Measurements from ENCODE around the gene MED13L.

DNA sequence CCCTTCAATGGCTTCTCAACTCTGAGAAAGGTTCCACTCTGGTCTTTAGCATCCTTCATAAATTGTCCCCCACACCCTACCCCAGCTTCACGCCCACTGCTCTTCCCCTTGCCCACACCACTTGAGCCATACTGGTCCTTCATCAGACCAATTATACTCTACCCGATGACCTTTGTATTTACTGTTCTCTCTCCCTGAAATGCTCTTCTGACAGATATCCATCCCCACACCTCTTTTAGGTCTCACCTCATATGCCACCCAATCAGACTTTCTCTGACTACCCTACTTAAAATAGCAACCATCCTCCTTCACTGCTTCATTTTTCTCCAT lies 135.7 kb downstream of the MED13L start:
- TF ChIP-seq POLR2A (IDR thresholded peaks at IDR 0.05): no peak
- TF ChIP-seq, protein P1, sequence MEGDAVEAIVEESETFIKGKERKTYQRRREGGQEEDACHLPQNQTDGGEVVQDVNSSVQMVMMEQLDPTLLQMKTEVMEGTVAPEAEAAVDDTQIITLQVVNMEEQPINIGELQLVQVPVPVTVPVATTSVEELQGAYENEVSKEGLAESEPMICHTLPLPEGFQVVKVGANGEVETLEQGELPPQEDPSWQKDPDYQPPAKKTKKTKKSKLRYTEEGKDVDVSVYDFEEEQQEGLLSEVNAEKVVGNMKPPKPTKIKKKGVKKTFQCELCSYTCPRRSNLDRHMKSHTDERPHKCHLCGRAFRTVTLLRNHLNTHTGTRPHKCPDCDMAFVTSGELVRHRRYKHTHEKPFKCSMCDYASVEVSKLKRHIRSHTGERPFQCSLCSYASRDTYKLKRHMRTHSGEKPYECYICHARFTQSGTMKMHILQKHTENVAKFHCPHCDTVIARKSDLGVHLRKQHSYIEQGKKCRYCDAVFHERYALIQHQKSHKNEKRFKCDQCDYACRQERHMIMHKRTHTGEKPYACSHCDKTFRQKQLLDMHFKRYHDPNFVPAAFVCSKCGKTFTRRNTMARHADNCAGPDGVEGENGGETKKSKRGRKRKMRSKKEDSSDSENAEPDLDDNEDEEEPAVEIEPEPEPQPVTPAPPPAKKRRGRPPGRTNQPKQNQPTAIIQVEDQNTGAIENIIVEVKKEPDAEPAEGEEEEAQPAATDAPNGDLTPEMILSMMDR (IDR thresholded peaks at IDR 0.05): no peak
